ENCODE measurements around the gene LSM8.

DNA sequence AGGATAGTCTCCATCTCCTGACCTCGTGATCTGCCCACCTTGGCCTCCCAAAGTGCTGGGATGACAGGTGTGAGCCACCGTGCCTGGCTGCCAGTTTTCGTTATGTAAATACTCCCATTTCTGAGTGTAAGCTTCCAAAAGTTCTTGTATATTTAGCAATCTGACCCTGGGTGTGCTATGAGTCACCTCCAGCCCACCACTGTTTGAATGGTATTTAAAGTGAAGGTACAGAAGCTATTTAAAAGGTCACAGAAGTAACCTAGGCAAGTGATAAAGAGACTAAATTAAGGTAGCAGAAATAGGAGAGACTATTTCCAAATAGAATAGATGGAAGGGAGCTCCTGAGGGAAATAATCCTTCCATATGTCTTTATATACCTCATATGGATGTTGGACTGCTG lies 36.6 kb downstream of the LSM8 start:
- TF ChIP-seq, protein P1, sequence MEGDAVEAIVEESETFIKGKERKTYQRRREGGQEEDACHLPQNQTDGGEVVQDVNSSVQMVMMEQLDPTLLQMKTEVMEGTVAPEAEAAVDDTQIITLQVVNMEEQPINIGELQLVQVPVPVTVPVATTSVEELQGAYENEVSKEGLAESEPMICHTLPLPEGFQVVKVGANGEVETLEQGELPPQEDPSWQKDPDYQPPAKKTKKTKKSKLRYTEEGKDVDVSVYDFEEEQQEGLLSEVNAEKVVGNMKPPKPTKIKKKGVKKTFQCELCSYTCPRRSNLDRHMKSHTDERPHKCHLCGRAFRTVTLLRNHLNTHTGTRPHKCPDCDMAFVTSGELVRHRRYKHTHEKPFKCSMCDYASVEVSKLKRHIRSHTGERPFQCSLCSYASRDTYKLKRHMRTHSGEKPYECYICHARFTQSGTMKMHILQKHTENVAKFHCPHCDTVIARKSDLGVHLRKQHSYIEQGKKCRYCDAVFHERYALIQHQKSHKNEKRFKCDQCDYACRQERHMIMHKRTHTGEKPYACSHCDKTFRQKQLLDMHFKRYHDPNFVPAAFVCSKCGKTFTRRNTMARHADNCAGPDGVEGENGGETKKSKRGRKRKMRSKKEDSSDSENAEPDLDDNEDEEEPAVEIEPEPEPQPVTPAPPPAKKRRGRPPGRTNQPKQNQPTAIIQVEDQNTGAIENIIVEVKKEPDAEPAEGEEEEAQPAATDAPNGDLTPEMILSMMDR (IDR thresholded peaks at IDR 0.05): no peak
- TF ChIP-seq POLR2A (IDR thresholded peaks at IDR 0.05): no peak

All from testis (tissue), 2 donors.